ENCODE results near the gene SAMD15.

Gene SAMD15

GRCh38 chr14:77339407-77339806, 37.8 kb upstream of the SAMD15 start:
- TF ChIP-seq ZBTB7A (IDR thresholded peaks at IDR 0.05; ENCODE audit: low read depth): no peak
- no peak for TF ChIP-seq EP300 (IDR thresholded peaks at IDR 0.05; ENCODE audit: borderline replicate concordance)
- TF ChIP-seq RAD21 (IDR thresholded peaks at IDR 0.05; ENCODE audit: low read depth): no peak
- TF ChIP-seq TEAD4 (IDR thresholded peaks at IDR 0.05): no peak
- TF ChIP-seq TCF12 (IDR thresholded peaks at IDR 0.05; ENCODE audit: low read depth): no peak
- TF ChIP-seq EGR1 (IDR thresholded peaks at IDR 0.05): no peak
- no peak for TF ChIP-seq CREB1 (IDR thresholded peaks at IDR 0.05; ENCODE audit: low read depth)
- TF ChIP-seq MAX (IDR thresholded peaks at IDR 0.05): no peak
- no peak for TF ChIP-seq NFIC (IDR thresholded peaks at IDR 0.05)
- TF ChIP-seq CEBPB (IDR thresholded peaks at IDR 0.05): no peak

GRCh38 chr14:77340389-77340788, 36.8 kb upstream of the SAMD15 start:
- TF ChIP-seq TEAD4 (IDR thresholded peaks at IDR 0.05): no peak
- TF ChIP-seq RAD21 (IDR thresholded peaks at IDR 0.05; ENCODE audit: low read depth): no peak
- TF ChIP-seq CEBPB (IDR thresholded peaks at IDR 0.05): no peak
- no peak for TF ChIP-seq TAF1 (IDR thresholded peaks at IDR 0.05; ENCODE audit: low read depth)
- TF ChIP-seq MAX (IDR thresholded peaks at IDR 0.05): no peak
- no peak for TF ChIP-seq ZBTB7A (IDR thresholded peaks at IDR 0.05; ENCODE audit: low read depth)
- TF ChIP-seq CREB1 (IDR thresholded peaks at IDR 0.05; ENCODE audit: low read depth): no peak
- no peak for TF ChIP-seq FOXM1 (IDR thresholded peaks at IDR 0.05; ENCODE audit: borderline replicate concordance, low read depth)
- no peak for TF ChIP-seq REST (IDR thresholded peaks at IDR 0.05; ENCODE audit: low read depth)
- TF ChIP-seq TCF12 (IDR thresholded peaks at IDR 0.05; ENCODE audit: low read depth): no peak
- no peak for TF ChIP-seq NFIC (IDR thresholded peaks at IDR 0.05)
- no peak for TF ChIP-seq YY1 (IDR thresholded peaks at IDR 0.05; ENCODE audit: low read depth)
- TF ChIP-seq EGR1 (IDR thresholded peaks at IDR 0.05): no peak

- TF ChIP-seq TCF12 (IDR thresholded peaks at IDR 0.05; ENCODE audit: low read depth) (no peak), TAF1 (IDR thresholded peaks at IDR 0.05; ENCODE audit: low read depth) (no peak), TEAD4 (IDR thresholded peaks at IDR 0.05) (no peak), ZBTB7A (IDR thresholded peaks at IDR 0.05; ENCODE audit: low read depth) (no peak)
Measured at GRCh38 chr14:77342726-77343397, 34.3 kb upstream of the SAMD15 start.

- TF ChIP-seq FOXM1 (IDR thresholded peaks at IDR 0.05; ENCODE audit: borderline replicate concordance, low read depth): no peak
- no peak for TF ChIP-seq REST (IDR thresholded peaks at IDR 0.05; ENCODE audit: low read depth)
- no peak for TF ChIP-seq RAD21 (IDR thresholded peaks at IDR 0.05; ENCODE audit: low read depth)
- TF ChIP-seq ZBTB7A (IDR thresholded peaks at IDR 0.05; ENCODE audit: low read depth): no peak
- no peak for TF ChIP-seq CEBPB (IDR thresholded peaks at IDR 0.05)
- TF ChIP-seq MAX (IDR thresholded peaks at IDR 0.05): no peak
- TF ChIP-seq EGR1 (IDR thresholded peaks at IDR 0.05): no peak
- TF ChIP-seq YY1 (IDR thresholded peaks at IDR 0.05; ENCODE audit: low read depth): no peak
- TF ChIP-seq TEAD4 (IDR thresholded peaks at IDR 0.05): no peak
- no peak for TF ChIP-seq EP300 (IDR thresholded peaks at IDR 0.05; ENCODE audit: borderline replicate concordance)
- TF ChIP-seq USF1 (IDR thresholded peaks at IDR 0.05): no peak
- no peak for TF ChIP-seq NFIC (IDR thresholded peaks at IDR 0.05)
- no peak for TF ChIP-seq CREB1 (IDR thresholded peaks at IDR 0.05; ENCODE audit: low read depth)
- no peak for TF ChIP-seq TCF12 (IDR thresholded peaks at IDR 0.05; ENCODE audit: low read depth)
- TF ChIP-seq TAF1 (IDR thresholded peaks at IDR 0.05; ENCODE audit: low read depth): no peak
Measured at GRCh38 chr14:77343662-77344061, 33.5 kb upstream of the SAMD15 start.

GRCh38 chr14:77344377-77344996, 32.7 kb upstream of the SAMD15 start:
- TF ChIP-seq EGR1 (IDR thresholded peaks at IDR 0.05) (no peak), REST (IDR thresholded peaks at IDR 0.05; ENCODE audit: low read depth) (no peak), TCF12 (IDR thresholded peaks at IDR 0.05; ENCODE audit: low read depth) (no peak), EP300 (IDR thresholded peaks at IDR 0.05; ENCODE audit: borderline replicate concordance) (no peak), ZBTB7A (IDR thresholded peaks at IDR 0.05; ENCODE audit: low read depth) (no peak), RAD21 (IDR thresholded peaks at IDR 0.05; ENCODE audit: low read depth) (no peak)

All from Ishikawa (cell line).